HS-27A (cell line): ENCODE measurements around the gene EPHB1.
"Not testable (repeated sequence)": the region's sequence is repeated elsewhere in the genome, so short reads cannot be mapped to it uniquely, and the experiment has no call there.

Source experiments
- DNase-seq: peaks from one replicate; pipeline ENCODE4 v3.0.0-alpha.2; 2012; ENCODE audit warnings: low read depth, missing footprints

Gene EPHB1

DNA sequence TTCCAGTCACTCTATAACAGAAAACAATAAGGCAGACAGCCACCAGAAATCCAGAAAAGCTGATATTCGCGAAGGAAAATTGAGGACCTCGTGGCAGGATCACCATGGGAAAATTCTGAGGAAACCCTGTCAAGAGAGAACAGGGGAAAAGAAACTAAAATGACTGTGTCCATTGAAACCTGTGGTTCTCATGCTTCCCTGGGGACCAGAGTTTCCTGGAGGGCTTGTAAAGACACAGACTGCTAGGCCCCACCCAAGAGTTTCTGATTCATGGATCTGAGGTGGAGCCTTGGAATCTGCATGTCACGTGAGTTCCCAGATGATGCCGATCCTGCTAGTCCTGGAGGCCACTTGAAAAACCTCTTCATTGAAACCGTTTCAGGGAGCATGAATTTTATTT is 420.5 kb downstream of the EPHB1 start:
- no peak for DNase-seq

DNA sequence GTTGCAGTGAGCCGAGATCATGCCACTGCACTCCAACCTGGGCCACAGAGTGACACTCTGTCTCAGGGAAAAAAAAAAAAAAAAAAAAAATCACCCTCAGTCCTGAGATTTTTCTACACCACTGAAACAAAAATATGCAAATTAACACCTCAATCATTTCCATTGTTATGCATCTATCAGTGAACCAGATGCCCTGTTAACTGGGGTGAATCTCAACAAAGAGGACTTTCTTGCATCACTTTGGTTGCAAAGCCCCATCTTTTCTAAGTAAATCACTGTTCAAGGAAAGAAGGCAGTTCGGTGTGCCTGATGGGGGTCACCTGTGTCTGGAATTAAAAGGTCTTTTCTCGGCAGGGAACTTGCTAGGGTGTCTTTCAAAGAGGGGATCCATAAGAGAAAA is 421.6 kb downstream of the EPHB1 start:
- DNase-seq: no peak

DNA sequence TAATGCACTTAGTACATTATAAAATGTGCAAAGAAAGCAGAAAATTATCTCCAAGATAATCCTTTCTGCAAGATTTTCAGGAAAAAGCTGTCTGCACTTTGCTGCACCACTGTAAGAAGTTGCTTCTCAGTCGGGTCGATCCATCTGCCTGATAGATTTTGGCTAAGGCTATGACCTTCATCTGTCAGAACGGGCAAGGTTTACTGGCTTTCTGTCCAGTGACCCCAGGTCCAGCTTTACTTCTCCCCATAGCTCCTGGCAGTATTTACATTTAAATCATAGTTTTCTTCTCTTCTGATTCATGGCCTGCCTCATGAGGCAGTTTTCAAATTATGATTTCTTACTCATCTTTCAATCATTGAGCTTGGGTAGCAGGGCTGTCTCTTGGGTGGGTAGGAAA is 422.7 kb downstream of the EPHB1 start:
- DNase-seq: no peak

DNA sequence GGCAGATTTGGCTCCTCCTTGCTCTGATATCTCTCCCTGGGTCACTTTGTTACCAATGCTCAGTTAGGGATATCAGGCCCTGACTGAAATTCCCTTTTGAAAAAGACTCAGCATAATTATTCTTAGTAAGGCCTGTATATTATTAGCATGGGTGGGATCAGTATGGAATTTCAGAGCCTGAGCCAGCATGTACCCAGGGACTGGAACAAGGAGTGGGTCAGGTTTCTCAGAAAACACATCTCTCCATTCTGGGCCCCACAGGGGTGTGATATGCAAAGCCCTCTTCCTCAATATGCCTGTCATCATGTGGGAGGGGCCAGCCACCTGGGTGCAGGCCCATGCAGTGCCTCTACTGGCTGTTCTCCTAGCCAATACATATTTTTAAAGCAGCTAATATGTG is 423.2 kb downstream of the EPHB1 start:
- no peak for DNase-seq

DNA sequence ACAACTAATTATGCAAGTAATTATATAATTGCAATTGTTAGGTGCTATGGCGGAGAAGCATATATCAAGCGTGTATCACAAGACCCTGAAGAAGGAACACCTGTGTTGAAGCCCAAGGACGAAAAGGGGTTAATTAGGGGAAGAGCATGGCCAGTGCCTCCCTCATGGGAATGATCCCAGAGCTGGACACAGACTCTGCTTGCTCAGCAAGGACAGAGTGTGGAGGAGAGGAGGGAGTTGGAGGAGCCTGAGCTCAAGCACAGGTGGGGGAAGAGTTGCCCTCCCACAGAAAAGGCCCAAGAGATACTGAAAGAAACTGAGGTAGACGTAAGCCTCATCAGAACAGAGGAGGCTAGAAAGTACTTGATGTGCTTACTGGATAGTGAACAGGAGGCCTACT is 423.7 kb downstream of the EPHB1 start:
- no peak for DNase-seq

DNA sequence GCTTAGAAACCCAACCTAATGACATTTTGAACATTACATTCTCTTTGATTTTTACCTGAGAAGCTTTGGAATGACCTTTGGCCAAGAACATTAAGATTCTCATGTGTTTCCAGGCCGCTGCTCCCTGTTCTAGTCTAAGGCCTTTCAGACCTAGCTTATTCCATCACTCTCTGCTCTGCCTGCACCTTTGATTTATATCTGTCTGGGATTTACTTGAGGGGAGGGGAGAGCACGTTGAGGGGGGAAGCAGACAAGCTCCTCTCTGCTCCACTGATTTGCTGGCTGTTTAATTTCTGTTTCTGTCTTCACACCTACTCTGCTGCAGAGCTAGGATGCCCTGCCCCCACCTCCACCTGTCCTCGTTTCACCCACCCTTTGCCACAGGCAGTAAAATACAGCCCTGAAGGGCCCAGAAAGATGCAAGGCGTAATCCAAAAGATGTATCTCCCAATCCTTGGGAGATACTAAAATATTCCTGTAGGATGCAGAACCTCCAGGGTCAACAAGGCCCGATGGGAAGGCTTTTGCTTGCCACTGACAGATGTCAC is 429.8 kb downstream of the EPHB1 start:
- DNase-seq: no peak

DNA sequence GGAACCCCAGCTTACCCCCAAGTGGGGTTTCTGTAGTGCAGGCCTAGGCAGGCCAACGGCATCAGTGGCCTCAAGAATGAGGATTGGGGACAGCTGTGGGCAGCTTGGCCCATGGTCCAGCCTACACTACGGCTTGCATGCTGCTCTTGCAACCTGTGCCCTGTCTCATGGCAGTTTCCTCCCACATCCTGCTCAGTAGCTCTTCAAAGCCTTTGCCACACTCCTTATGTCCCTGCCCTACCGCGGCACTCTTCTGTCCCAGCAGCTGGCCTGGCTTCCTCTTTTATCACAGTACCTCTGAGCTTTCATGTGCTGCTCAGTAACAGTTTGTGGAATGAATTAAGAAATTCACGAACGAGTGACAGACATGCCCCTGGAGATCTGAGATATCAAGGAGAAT is 431.0 kb downstream of the EPHB1 start:
- no peak for DNase-seq

DNA sequence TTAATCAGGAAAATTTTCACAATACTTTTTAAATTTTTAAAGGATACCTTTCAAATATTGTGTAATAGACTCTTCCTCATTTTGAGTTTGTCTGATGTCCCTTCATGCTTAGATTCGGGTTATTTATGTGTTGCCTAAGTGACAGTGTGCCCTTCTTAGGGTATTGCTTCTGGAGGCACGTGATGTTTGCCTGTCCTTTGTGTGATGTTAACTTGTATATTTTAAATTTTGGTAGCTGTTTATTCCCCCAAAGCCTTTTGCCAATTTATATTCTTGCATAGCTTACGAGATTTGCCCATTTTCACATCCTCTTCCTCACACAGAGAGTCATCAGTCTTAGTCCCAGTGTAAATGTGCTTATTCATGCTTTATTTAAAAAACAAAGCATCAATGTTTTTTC is 433.1 kb downstream of the EPHB1 start:
- DNase-seq: no peak

DNA sequence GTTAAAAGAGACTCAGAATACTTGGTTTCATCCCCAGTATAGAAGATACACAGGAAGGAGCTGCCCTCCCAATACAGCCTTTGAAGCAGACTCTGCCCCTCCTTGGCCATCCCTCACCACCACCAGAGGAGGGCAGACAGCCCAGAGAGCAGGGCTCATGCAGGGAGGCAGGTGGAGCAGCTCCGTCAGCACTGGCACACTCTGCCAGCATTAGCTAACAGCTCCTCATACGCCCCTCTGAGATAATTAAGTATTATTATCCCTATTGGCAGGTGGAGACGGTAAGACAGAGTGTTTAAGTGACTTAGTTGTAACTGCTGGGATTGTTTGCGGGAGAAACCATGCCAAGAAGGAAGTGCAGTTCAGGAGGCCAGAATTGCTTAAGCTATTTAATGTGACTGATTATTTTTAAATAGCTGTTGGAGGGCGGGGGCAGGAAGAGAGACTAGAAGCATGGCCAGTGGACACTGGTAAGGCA is 434.0 kb downstream of the EPHB1 start:
- DNase-seq: no peak

DNA sequence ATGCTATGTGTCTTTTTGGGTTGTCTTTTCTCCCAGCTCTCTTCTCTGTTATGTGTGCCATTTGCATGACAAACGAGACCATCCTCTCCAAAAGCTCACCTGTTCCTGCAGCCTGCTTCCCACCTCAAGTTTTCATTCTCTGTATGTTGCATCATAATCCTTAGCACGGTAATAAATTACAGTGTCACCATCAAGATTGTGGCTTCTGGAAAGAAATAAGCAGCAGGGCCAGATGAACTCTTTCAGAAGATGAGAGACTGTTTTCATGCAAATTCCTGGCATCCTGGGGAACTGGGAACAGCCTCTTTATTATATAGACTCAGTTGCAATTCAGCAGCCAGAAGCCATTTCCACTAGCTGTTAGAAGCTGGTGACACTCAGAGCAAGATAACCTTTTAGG is 436.7 kb downstream of the EPHB1 start:
- no peak for DNase-seq

DNA sequence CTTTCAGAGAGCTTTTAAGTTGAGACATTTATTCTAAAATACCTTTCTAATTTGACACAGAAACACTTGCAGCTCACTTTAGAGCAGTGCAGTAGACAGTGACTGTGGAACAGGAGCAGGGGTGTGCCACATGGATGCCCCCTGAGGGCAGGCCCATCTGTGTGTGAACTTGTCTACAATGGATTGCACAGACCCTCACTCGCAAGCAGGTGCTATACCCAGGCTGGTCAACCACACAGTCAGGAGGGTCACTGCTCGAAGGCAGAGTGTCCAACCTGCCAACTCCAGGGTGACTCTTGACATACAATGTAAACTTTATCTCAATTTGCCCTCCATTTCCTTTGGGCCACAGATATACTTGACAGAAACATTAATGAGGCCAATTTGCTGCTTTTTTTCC is 437.2 kb downstream of the EPHB1 start:
- DNase-seq: no peak

DNA sequence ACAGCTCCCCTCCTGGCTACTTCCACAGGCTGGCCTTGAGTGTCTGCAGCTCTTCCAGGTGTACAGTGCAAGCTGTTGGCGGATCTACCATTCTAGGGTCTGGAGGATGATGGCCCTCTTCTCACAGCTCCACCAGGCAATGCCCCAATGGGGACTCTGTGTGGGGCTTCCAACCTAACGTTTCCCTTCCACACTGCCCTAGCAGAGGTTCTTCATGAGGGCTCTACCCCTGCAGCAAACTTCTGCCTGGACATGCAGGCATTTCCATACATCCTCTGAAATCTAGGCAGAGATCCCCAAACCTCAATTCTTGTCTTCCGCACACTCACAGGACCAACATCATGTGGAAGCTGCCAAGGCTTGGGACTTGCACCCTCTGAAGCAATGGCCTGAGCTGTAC is 438.4 kb downstream of the EPHB1 start:
- not testable (repeated sequence) for DNase-seq

DNA sequence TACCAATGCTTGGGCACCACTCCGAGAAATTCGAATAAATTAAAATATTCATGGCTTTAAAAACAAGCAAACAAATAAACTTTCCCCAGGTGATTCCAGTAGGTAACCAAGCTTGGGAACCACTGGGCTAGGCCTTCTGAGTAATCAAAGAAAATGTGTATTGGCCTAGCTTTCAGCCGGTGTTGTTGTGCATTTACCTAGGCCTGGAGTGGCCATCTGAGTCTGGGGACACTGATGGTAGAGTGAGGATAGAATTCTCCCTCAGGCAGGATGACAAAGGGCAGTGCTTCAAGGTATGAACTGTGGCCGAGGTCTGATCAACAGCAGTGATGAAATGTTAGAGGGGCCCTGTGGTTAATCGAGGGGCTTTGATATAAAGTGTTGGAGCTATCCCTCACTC is 440.5 kb downstream of the EPHB1 start:
- no peak for DNase-seq

DNA sequence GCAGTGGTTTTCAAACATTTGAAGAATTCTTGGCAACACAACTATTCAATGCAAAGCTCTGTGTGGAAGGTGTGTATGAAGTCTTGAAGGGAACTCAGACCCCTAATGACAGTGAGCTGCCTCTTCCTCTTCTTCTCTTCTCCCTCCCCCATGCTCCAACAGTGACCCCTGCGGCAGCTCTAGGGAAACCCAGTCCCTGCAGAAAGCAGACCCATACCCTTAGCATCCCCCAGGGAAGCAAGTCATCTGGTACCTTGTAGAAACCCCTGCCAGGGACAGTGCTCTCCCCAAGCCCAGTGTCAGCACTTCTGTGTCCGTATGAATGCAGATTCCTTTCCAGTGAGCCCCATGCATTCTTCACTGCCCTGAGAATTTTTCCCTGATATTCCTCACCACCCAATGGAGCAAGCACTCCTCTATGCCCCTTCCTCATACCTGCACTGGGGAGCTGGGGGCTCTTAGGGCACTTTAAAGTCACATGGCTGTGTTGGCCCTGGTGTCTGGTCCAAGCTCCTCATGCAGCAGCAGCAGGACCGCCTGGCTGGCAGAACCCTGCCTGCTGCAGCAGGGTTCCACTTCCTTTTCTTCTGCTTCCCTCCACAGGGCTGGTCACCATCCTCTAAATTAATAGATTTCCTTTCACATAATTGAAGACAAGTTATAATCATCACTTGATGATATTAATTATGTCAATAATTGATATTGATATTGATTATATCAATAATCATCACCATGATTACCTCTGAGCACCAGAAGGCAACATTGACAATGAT is 442.5 kb downstream of the EPHB1 start:
- DNase-seq: no peak

DNA sequence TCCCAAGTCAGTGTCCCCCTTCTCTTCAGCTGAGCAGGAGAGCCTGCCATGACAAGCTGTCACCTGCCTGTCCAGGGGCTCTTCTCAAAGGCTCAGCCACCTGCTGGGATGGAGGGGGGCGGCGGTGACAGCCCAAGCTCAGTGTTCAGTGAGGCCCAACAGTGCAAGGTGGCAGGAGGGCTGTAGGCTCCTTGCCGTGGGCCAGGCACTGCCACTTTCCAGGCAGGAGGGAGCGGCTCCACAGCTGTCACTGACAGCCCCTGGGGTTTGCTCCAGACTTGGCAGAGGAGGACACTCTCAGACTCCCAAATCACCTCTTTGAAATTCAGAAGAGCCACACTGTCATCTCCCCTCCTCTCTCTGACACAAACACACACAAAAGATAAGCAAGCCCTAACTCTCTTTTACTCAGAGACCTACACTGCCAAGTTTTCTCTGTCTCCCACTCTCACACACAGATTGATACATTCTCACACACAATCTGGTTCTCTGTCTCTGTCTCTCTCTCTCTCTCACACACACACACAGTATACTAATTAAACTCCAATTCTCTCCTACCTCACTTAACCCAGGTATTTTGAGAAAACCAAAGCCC is 443.3 kb downstream of the EPHB1 start:
- no peak for DNase-seq

DNA sequence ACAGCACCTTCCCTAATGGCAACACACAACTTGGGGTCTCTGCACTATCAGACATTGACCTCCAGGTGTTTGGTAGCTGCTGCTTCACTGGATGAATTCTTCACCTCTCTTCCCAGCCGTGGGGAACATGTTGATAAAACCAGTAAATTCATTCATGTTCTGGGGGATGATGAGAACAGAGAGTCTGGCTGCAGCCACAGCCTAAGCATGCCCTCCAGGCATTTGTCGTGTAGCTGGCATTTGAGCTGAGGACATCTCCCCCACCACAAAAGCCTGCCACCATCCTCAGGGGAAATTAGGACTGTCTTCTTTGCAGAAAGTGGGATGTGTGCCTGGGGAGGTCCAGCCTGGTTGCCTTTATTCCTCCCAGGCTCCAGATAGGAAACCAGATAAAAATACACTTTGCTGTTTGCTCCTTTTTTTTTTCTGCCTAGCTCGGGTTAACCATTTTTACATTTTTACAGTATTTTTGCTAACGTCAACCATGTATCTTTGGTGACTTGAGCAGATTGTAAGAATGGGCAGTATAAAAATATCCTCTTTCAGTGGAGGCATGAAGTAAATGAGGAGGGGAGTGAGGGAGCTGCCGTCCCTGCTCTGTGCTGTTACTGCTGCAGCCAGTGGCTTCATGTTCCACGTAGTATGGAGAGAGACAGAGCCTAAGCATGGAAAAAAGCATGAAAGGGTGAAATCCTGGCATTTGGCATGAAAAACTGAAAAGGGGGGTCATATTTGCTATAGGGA is 444.0 kb downstream of the EPHB1 start:
- DNase-seq: no peak

DNA sequence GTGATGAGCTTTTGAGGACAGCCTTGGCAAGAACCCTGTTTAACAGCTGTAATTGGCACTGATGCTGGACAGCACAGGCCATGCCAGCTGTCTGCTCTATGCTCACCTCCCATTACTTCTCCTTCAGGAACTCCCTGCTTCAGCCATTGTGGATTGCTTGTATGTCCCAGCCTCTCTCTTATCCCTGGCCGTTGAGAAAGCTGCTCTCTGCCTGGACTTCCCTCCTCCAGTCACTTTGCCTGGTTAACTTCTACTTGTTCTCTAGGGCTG is 444.5 kb downstream of the EPHB1 start:
- no peak for DNase-seq

DNA sequence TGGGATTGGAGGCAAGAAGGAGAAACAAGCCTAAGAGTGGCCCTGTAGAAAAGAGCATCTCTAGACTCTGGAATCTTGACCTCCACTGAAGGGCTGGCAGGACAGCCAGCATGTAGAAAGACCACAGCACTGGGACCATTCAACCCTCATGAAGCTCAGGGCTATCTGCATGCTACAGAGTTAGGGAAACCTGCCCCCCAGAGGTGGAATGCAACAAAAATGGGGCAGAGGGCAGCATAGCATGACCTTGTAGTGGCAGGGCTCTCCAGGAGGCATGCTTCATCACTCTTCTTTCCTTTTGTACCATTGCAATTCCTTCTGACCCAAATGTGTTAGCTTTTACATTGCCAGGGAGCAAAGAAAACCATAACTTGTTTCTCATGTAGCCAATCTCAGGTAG is 445.4 kb downstream of the EPHB1 start:
- no peak for DNase-seq

DNA sequence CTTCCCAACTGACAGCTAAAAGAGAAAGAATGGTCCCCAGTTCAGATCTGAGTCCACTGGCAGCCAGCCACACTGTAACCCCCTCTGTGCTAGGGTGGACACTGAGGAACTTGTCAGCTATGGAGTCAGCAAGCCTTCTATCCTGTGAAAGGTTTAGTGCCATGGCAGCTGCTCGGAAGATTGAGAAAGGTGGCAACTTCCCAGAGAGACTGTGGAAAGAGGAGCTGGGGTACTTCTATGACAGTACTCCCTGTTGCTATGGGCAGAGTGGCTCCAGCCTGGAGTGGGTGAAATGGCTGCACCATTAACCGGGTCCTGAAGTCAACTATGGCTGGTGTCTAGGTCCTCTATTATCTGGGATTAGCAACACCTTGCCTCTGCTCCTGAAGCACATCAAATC is 447.2 kb downstream of the EPHB1 start:
- no peak for DNase-seq

DNA sequence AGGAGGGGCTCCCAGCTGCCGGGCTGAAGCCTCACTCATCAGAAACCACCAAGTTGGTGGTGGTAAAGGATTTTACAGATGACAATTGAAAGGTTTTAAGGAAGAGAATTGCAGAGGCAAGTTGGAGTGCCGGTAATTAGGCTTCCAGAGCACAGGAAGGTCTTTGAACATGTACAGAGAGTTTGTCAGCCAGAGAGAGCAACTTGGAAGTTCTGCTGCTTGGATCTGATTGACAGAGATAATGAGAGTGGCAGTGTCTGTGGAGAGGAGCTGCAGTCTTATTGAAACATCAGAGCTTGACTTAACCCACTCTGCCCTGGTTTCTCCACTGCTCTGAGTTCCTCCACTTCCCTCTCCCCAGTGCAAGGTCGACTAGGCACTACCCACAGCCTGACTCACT is 448.6 kb downstream of the EPHB1 start:
- no peak for DNase-seq

DNA sequence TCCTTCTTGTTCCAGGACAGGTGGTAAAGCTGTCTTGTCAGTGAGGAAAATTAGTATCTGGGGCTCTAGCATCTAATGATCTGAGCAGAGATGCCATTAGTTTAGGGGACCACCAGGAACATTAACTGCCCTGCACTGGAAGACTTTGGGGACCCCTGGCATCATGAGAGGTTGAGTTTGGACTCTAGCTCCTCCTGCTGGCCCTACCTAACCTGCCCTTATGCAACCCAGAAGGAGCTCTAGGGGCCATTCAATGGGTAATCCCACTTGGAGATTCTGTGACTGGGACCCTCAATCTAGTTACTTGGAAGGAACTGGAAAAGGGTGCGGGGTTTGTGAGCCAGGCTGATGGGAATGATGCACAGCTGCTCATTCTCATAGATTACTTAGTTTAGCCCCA is 451.0 kb downstream of the EPHB1 start:
- no peak for DNase-seq

DNA sequence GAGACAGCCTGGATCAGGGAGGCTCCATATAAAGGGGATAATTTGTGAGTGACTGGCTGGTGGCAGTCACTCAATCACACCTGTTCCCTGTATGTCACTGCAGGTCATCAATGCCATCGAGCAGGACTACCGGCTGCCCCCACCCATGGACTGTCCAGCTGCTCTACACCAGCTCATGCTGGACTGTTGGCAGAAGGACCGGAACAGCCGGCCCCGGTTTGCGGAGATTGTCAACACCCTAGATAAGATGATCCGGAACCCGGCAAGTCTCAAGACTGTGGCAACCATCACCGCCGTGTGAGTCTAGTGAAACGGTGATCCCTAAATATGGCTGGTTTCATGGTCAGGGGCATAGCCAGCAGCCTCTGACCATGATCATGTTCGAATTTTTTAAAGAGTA is 453.2 kb downstream of the EPHB1 start:
- no peak for DNase-seq

DNA sequence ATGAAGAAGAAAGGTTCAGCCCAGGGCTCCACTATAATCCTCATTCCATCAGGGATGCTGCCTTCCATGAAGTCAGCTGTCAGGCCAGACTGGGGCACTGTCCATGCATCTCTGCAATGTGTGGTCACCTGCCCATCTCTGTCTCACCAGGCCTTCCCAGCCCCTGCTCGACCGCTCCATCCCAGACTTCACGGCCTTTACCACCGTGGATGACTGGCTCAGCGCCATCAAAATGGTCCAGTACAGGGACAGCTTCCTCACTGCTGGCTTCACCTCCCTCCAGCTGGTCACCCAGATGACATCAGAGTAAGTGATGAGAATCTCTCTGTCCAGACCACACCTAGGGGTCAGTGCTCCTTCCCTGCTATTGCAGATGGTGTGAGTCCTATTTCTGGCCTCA is 454.1 kb downstream of the EPHB1 start:
- DNase-seq: no peak
